Prostate gland (tissue), 2 donors: ENCODE data around the gene SH3GLB1. TPM values are rescaled to one million over a fixed set of nuclear protein-coding genes. Genes with fewer than 3 reads are reported as not detected.

Source experiments
- DNase-seq: peaks from one replicate; pipeline ENCODE4 v3.0.0-alpha.2; 2019; ENCODE audit warnings: low spot score
- H3K27ac ChIP-seq, 2 donors: fragments of 200-600 bp; sonication (generic); 2 replicates each; pipeline ENCODE4 v1.5.1; 2017 to 2019
- H3K27me3 ChIP-seq: fragments of 200-600 bp; sonication (generic); replicated peaks from 2 replicates; pipeline ENCODE4 v1.5.1; 2019; ENCODE audit not compliant: insufficient read depth
- H3K36me3 ChIP-seq, 2 donors: fragments of 200-600 bp; sonication (generic); 1 replicate in 1 of 2; 2 replicates in 1 of 2; pipeline versions ENCODE4 v1.5.1 to v1.8.1; 2017 to 2019
- H3K4me1 ChIP-seq: fragments of 200-600 bp; sonication (generic); replicated peaks from 2 replicates; pipeline ENCODE4 v1.5.1; 2019
- H3K4me3 ChIP-seq, 2 donors: fragments of 200-600 bp; sonication (generic); 2 replicates each; pipeline ENCODE4 v1.5.1; 2017 to 2019
- H3K9me3 ChIP-seq: fragments of 200-600 bp; sonication (generic); 2 replicates; pipeline ENCODE4 v1.5.1; 2017
- POLR2A ChIP-seq: fragments of 450-650 bp; IDR thresholded peaks from one replicate; pipeline ENCODE4 v1.6.1; 2016; ENCODE audit warnings: antibody characterized with exemption, mild to moderate bottlenecking
- POLR2AphosphoS5 ChIP-seq: sonication (generic); formaldehyde crosslinking; IDR thresholded peaks from one replicate; pipeline ENCODE4 v1.6.1; 2017; ENCODE audit warnings: antibody characterized with exemption
- WGBS: methylation state at CpG from one replicate; pipeline ENCODE4 v1.1.5; 2018; 5-methylcytosine and 5-hydroxymethylcytosine counted together
- intact Hi-C: fragments of 100-400 bp; cut with DNase I; formaldehyde crosslinking; loops from one replicate; pipeline ENCODE4 v1.14.2; 2022
- total RNA-seq, 2 donors: library from RNA; depleted of rRNA; stranded (reverse); fragments of >200 nt; gene quantifications; one replicate each; pipeline ENCODE4 v1.1.0, GENCODE V29; 2016
- TF ChIP-seq, protein P1 (sequence below), 4 experiments: fragments of 200-600 bp in 2 of 4; fragments of 450-650 bp in 2 of 4; sonication (generic) in 2 of 4; IDR thresholded peaks; 1 replicate in 3 of 4; 2 replicates in 1 of 4; pipeline ENCODE4 v1.5.1; 2016 to 2019; ENCODE audit warnings: antibody characterized with exemption in 4 of 4, mild to moderate bottlenecking in 2 of 4, moderate library complexity in 2 of 4

SH3GLB1 gene
- total RNA-seq, 2 donors from 2014 or later: 26.9 to 44.0 TPM

DNA sequence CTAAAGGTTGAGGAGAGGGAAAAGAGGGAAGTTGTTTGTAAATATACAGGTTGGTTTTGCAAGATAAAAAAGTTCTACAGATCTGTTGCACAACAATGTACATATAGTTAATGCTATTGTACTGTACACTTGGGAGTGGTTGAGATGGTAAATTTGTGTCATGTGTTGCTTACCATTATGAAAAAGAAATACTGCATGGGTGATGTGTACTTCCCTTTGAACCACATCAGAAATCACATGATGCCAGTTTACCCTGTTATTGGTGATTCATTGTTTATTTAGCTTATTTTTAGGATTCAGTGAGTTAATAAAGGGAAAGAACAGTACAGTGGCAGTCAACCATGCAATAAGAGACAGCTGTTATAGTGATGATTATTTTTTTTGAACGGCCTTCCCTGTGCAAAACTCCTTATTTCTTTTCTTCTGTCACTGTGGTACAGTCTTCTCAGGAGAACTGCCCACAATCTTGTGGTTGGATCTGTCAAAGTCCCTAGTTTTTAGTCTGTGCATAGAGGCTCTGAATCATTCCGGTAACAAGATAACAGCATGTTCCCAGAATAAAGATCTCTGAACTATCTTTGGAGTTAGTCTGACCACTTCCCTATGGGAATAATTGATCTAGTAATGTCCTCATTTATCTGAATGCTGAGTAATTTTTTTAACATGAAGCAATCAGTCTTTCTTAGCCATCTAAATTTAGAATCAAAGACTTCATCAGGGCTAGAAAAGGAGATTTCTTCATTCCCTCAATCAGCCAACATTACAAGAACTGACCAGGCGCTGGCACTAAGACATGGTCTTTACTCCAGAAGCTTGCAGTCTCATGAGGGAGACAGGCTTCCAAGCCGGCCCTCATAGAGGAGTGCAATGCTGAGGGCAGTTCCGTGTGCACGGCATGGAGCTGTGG lies 84.2 kb downstream of the SH3GLB1 start:
- intact Hi-C loops: no loop called here
- H3K4me3 ChIP-seq: no peak overlapping the region
- H3K27me3 ChIP-seq: no peaks in the 10 kb centered on the region
- no peak overlapping the region for H3K27ac ChIP-seq
- H3K4me1 ChIP-seq: no peaks in the 10 kb centered on the region
- no peak for DNase-seq
- no peaks in the 10 kb centered on the region for H3K9me3 ChIP-seq
- TF ChIP-seq, protein P1, sequence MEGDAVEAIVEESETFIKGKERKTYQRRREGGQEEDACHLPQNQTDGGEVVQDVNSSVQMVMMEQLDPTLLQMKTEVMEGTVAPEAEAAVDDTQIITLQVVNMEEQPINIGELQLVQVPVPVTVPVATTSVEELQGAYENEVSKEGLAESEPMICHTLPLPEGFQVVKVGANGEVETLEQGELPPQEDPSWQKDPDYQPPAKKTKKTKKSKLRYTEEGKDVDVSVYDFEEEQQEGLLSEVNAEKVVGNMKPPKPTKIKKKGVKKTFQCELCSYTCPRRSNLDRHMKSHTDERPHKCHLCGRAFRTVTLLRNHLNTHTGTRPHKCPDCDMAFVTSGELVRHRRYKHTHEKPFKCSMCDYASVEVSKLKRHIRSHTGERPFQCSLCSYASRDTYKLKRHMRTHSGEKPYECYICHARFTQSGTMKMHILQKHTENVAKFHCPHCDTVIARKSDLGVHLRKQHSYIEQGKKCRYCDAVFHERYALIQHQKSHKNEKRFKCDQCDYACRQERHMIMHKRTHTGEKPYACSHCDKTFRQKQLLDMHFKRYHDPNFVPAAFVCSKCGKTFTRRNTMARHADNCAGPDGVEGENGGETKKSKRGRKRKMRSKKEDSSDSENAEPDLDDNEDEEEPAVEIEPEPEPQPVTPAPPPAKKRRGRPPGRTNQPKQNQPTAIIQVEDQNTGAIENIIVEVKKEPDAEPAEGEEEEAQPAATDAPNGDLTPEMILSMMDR (IDR thresholded peaks at IDR 0.05): no peak
- TF ChIP-seq POLR2AphosphoS5 (no peak), POLR2A (no peak)
- WGBS: 67% methylated on average over 6 of the region's 6 CpGs
- no peaks in the 10 kb centered on the region for H3K36me3 ChIP-seq

DNA sequence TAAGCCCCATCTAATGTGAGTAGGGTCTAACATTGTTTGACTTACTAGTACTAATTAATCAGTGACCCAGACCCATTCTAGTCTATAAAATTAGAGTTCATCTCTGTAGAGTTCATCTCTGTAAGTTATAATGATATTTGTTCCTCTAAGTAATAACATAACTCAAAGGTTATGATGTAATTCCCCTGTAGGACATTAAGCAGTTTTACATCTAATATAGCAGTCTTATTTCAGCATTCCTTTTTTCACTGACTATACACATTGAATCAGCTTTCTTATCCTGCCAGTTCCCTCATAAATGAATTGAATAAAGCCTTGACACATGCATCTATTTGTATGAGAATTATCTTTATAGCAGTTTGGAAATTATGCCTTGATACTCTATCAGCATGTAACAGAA lies 90.9 kb downstream of the SH3GLB1 start:
- TF ChIP-seq POLR2AphosphoS5 (no peak), POLR2A (no peak)
- TF ChIP-seq, protein P1 (IDR thresholded peaks at IDR 0.05): no peak
- Histone ChIP-seq H3K4me3 (no peak overlapping the region), H3K36me3 (no peaks in the 10 kb centered on the region), H3K4me1 (no peaks in the 10 kb centered on the region), H3K27ac (no peak overlapping the region), H3K9me3 (no peaks in the 10 kb centered on the region), H3K27me3 (no peaks in the 10 kb centered on the region)
- intact Hi-C loops: no loop called here
- no peak for DNase-seq

Other genes with a start within 250 kb of the SH3GLB1 start
- gene CLCA1, start 235.6 kb upstream of the SH3GLB1 start, total RNA-seq: under 1 TPM in 1 of 2 donors, not detected in 1; 0.34 TPM
- 1 to 10 TPM in 1 of 2 donors, under 1 TPM in 1; 0.80 to 1.4 TPM for gene CLCA4, start 157.5 kb upstream of the SH3GLB1 start, total RNA-seq
- 100 to 1,000 TPM; 137 to 175 TPM for gene SELENOF, start 209.6 kb downstream of the SH3GLB1 start, total RNA-seq
- 10 to 100 TPM; 11.5 to 11.7 TPM for gene HS2ST1, start 210.1 kb downstream of the SH3GLB1 start, total RNA-seq